Esophagus squamous epithelium (tissue), 4 donors: ENCODE data around the gene CENPO.

ENCODE experiments used
- CTCF ChIP-seq, 6 experiments: fragments of 450-650 bp in 4 of 6; fragments of 200-600 bp in 2 of 6; sonication (generic) in 2 of 6; IDR thresholded peaks; one replicate each; pipeline ENCODE4 v1.5.1; 2016 to 2019; ENCODE audit warnings: antibody characterized with exemption in 6 of 6, mild to moderate bottlenecking in 4 of 6, moderate library complexity in 4 of 6
- POLR2A ChIP-seq, 4 donors: fragments of 450-650 bp; IDR thresholded peaks; one replicate each; pipeline ENCODE4 v1.6.1; 2017; ENCODE audit warnings: antibody characterized with exemption in 4 of 4, mild to moderate bottlenecking in 4 of 4, moderate library complexity in 3 of 4

DNA sequence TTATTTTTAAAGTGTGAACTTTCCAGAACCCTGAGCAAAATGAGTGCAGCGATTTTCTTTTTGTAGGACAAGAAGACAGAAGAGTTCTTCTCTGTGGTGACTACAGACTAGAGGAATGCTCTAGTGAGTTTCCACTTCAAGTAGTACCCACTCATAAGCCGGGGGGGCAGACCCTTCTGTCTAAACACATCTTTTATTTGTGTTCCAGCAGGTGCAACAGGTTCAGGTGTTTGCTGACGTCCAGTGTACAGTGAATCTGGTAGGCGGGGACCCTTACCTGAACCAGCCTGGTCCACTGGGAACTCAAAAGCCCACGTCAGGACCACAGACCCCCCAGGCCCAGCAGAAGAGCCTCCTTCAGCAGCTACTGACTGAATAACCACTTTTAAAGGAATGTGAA, 25.2 kb upstream of the CENPO start:
- no peak for TF ChIP-seq POLR2A (IDR thresholded peaks at IDR 0.05)
- no peak for TF ChIP-seq CTCF (IDR thresholded peaks at IDR 0.05)
